GM19351 (cell line): ENCODE results near the gene RPP25L.

ENCODE experiments used
- ATAC-seq: cut with Tn5 transposase; IDR thresholded peaks from one replicate; pipeline ENCODE4 v1.9.1; 2021; ENCODE audit warnings: mild to moderate bottlenecking, moderate library complexity; ENCODE audit not compliant: unreplicated experiment

Gene RPP25L

DNA sequence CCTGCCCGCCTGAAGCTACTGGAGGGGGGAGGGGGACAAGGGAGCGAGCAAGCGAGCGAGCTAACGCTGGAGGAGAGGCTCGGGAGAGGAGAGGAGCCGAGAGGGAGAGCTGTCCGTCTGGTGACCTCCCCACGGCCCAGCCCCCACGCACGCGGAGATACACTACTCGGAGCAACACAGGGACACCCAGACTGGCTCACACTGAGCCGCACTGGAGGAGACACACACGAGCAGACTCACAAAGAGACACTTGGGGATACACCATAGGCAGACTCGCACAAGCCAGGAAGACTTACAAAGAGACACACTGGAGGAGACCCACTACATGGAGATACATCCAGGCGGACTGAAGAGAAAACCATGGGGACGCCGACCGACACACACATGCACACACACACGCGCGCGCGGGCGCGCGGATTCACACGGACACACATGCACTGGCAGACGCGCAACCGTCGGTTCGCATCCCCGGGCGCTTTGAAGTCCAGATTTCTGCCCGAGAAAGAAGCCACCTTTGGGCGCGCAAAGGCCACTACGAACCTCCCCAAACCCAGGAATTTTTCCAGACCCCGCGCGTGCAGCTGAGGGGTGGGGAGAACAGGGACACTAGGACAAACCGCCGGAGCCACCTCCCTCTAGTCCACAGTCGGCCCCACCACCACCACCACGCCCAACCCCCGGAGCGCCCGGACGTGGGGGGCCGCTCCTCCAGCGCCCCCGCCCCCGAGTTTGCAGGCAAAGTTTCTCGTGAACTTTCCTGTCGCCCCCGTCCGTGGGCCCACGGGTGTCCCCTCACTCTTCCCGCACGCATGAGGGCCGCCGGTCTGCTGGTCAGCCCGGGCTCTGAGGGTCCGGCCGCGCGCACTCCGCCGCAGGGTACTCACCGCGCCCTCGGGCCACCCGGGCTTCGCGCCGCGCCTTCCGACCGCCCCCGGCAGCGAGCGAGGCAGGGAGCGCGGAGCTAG, 22.9 kb downstream of the RPP25L start:
- ATAC-seq = no peak

DNA sequence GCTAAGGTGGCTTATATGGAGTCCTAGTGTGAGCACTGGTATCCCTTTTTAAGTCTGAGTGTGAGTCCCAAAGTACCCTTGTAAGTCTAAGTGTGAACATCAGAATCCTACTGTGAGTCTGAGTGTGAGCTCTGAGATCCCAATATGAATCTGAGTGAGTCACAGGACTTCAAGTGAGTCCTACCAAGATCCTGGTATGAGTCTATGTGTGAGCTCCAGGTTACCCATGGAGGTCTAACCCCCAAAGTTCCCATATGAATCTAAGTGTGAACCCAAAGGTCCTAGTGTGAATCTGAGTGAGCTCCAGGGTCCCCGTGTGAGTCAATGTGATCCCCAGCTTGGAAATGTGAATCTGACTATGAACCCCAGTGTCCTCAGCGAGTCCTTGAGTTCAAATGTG, 24.6 kb downstream of the RPP25L start:
- ATAC-seq = no peak

DNA sequence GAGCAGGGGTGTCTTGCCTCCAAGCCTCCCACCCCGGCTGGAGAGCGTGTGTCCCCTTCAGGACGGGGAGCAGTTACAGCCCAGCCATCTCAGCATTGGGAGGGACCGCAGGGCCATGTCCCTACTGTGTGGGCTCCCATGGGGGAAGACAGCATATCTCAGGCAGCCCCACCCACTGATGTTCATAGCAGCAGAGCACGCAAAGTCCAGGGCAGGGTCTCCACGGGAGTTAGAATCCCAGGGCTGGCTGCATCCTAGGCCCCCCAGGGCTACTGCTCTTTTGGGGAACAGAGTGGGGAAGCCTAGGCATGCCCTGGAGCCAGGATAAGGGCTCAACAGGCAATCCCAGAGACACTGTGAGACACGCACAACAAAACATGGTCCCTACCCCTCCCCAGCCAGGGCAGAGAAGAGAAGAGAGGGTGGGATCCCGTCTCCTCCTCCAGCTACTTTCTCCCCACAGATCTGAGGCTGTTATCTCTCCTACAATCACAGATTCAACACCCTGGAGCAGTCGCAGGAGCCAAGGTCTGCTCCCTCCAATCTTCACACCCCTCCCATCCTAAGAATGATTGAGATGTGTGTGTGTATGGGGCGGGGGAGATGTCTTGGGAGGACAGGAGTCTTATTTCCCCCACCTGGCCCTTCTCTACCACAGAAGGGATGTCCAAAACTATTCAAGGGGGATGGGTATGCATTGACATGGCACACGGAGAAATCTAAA, 25.8 kb downstream of the RPP25L start:
- no peak for ATAC-seq

DNA sequence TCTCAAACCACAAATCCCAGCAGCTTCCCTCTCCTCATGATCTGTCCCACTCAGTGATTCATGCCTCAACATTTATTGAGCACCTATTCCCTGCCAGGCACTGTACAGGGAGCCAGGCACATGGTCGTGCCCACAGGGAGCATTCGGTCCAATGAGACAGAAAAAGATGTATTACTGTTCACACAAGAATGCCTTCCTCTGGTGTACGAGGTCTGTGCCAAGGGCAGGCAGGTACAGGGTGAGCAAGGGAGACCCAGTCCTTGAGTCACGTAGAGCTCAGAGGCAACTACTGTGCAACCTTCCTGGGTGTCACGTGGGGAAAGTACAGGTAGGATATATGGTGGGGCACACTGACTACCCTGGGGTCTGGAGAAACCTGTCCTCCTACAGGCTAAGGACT, 26.9 kb downstream of the RPP25L start:
- ATAC-seq = no peak

DNA sequence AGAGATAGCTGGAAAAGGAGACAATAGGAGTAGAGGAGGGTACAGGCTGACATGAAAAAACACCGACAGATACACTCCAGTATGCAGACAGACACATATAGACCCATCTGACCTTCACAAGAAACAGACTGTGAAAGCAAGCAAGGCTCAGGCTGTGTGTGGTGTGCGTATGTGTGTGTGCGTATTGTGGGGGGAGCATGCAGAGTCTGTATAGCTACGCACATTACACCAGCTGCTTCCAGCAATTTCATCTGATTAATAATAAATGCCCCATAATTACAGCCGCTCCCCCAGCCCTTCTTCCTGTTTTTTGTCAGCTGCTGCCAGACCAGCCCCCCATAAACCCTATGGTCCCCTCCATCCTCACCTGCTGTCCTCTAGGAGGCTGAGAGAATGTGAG, 29.1 kb downstream of the RPP25L start:
- no peak for ATAC-seq

DNA sequence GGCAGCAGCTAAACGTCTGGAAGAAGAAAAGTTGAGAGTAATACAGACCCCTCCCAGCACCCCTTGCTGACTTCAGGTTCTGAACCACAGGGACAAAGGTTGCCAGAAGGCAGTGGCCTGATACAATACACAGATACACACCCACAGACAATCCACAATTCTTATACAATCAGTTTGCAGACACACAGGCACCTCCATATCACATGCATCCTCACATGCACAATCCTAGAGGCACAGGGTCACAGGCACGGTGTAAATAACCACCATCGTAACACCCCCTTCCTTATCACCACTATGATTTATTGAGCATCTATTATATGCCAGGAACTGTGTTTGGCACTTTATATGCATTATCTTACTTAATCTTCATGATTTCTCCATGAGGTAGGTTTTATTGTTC, 30.6 kb downstream of the RPP25L start:
- no peak for ATAC-seq

DNA sequence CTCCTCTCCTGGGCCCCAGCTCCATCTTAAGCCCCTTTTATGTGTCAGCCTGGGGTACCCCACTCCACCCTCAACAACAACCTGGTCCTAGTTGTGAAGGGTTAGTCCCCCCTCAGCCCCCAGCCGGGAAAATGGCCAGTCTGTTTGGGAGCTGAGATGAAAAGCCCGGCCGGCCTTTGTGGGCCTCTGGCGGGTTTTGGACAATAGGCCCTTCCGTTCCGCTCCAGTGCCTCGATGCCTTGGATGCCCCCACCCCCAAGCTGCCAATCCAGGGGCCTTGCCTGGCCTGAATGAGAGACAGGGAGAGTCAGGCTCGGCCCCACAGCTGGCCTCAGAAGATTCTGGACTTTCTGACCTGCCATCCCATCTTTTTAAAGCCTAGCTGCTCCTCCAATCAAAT, 31.5 kb downstream of the RPP25L start:
- ATAC-seq = no peak

DNA sequence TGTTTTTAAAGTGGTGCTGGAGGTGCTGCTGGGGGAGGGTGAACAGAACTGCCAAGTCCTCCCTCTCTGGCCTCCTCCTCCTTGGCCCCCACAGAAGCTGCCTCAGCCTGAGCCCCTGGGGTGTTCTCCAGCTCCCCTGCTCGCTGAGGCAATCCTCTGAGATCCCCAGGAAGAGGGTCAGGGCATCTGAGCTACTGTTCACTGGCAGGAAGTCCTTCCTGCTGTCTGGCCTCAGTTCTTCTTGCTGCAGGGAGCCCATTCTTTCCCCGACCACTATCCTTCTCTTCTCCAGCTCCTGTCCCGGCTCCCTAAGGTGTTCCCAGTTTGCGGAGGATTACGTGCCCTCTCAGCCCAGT, 32.1 kb downstream of the RPP25L start:
- no peak for ATAC-seq

DNA sequence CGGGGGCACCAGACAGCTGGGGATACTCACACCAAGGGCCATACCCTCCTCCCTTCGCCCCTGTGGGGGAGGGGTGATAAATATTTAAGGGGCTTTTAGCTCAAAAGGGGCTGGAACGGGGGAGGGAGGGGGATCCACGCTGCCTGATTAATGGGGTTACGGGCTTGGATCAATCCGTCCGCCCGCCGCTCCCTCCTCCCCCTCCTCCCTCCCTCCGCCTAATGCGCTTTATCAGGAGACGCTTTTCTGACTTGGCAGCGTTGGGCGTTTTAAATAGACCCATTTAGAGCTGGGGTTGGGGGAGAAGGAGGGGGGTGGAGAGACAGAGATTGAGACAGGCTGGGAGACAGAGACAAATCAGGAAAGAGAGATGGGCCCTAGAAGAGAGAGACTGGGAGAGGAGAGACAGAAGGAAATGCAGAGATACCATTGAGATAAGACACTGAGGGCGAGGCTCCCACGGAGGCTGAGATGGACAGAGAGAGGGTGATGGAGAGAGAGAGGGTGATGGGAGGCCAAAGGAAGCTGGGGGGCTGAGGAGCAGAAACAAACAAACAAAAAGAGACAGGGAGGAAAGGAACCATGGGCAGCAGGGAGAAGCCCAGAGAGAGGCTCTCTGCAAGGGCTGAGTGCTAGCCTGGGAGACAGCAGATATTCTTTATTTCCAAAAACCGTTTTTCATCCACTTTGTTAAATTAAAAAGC, 32.6 kb downstream of the RPP25L start:
- ATAC-seq = no peak

DNA sequence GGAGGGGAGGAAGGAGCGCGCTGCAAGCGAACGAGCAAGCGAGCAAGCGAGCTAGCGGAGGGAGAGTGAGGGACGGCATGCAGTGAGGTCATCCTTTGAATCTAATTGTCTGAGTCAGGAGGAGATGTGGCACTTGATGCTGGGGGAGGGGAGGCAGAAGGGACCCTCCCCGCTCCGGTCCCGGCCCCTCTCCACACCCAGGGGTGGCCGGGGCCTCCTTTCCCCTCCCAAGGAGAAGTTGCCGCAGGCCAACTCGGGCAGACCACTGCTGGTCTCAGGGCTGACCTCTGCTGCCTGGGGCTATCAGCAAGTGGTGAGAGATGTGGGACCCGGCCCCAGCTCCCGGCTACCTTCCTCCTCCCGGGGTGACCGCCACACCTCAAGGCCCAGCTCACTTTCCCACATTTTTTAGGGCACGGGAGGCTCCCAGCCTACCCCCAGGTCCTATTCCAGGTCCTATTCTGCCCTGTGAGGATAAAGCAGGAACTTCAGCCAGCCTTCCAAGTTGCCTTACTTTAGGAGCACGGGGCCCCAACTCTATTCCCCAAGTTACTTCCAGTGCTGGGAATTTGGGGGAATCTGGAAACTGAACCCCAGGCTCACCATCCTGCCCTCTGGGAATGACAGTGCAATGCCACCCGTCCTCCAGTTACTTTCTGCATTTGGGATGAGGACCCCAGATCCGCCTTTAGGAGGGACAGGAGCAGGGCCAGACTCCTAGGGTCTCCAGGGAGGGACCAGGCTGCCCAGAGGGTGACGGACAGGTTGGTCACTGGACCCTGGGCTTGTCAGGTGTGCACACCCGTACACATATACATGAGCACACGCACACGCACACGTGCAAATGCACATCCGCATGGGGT, 33.4 kb downstream of the RPP25L start:
- ATAC-seq = no peak

DNA sequence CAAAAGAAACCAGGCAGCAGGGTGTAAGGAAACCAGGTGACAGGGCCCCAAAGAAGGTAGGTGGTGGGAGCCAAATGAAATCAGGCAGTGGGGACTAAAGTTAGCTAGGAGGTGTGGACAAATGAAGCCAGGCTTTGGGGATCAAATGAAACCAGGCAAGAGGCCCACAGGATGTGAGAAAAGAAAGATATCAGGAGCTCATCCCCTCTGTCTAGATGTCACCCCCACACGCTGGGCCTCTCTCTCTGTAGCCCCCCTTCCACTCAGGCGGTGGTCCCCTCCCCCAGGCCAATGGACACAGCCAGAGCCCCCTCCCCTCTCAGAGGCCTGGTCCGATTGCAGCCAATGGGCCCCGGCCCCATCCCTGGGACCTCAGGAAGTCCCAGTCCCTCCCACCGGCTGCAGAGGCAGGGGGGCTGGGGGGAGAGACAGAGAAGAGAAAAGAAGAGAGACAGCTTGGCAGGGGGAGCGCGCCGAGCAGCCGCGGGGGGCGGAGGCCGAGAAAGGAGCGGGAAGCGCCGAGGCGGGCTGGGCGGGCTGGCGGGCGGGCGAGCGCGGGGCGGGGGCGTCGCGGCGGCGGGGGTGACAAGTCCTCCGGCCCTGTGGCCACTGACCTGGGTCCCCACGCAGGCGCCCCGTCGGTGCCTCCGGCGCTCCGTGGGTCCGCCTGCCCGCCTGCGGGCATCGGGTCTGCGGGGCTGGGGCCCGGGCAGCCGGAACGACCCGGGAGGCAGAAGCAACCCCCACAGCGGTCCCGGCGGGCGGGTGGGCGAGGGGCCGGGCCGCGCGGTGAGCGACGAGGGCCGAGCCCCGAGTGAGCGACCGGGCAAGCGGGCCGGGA, 34.3 kb downstream of the RPP25L start:
- no peak for ATAC-seq

DNA sequence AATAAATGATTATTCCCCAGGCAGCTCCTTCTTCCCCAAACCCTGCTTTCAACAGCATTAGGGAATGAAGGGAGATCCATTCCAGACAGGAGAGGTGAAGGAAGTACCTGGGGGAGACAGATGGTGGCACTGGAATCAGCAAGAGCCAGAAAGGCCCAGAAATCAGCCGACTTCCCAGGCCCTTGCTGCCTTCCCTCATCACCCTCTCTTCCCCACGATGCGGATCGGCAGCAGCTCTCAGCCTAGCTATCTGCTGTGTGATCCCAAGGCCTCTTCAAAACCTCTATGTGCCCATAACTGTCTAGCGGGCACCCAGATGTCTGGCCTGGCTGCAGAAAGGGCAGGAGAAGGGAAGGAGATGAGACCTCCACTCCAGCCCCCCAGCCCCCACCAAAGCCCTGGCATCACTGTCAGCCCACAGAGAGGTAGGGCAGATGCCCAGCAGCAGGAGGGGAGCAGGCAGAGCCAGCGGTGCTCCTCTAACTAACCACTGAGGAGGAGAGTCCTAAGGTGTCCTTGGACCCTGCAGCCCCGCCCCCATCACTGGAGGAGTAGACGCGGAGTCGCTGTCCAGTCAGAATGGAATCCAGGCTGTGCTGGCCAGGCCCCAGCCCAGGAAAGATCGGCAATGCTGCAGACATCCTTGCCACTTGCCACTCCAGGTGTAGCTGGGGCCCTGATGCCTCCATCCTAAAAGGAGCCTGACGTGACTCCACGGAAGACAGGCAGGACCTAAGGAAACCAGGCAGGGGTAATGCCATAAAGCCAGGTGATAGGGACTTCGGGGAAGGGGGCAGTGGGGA, 35.1 kb downstream of the RPP25L start:
- ATAC-seq = no peak

DNA sequence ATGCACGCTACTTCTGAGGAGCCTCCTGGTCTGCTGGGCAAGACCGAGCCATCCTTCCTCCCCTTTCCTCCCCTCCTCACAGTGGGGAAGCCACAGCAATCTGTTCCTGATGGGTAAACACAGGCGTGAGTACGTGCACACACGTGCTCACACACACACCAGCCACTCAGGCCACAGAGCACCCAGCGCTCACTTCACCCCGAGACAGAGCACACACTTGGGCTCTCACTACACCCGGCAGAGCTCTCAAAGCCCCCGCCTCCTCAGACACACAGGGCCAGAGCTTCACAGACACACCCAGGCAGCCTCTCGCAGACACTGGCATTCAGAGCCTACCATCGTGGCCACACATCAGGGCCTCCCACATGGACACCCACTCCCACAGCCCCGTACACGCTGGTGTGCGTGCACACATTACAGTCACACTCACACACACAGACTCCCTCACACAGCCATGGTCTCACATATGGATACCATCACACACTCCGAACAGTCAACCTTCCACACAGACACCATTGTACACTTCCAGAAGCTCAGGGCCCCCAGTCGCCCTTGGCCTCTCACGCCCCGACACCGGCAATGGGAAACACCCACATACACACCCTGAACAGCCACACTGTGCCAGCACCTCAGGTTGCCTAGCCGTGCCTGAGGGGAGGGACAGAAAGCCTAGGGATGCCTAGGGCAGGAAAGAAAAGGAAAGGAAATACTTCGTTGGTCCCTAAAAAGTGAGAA, 35.9 kb downstream of the RPP25L start:
- ATAC-seq = no peak

DNA sequence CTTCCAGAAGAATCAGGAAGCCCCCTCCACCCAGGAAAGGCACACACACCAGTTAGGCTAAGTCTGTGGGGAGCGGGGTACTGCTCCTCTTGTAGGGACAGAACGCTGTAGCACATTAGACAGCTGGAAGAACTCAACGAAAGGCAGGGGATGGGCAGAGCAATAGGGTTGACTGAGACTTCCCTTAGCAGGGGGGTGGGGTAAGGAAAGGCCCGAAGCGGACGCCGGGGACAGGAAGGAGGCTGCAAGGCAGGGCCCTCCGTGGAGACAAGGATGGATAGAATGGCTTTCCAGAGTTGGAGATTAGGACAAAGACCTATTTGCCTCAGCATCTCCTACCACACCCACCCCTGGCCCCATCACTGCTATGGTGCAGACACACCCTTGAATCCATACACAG, 36.7 kb downstream of the RPP25L start:
- no peak for ATAC-seq

DNA sequence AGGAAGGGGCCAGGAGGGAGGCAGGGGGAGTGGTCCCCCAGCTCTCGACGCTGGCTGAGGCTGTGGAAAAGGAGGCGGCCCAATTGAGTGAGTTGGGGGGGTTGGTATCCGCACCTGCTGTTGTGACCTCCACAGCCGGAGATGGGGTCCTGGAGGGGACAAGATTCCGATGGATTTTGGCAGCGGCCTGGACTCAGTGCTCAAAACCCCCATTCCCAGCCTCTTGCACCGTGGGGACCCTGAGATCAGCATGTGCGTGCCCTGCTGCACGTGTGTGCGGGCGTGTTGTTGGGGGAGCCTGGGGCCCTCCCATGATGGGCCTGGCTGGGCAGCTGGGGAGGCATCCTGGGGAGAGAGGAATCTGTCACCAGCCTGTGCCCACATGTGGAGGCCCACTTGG, 37.3 kb downstream of the RPP25L start:
- ATAC-seq = no peak

DNA sequence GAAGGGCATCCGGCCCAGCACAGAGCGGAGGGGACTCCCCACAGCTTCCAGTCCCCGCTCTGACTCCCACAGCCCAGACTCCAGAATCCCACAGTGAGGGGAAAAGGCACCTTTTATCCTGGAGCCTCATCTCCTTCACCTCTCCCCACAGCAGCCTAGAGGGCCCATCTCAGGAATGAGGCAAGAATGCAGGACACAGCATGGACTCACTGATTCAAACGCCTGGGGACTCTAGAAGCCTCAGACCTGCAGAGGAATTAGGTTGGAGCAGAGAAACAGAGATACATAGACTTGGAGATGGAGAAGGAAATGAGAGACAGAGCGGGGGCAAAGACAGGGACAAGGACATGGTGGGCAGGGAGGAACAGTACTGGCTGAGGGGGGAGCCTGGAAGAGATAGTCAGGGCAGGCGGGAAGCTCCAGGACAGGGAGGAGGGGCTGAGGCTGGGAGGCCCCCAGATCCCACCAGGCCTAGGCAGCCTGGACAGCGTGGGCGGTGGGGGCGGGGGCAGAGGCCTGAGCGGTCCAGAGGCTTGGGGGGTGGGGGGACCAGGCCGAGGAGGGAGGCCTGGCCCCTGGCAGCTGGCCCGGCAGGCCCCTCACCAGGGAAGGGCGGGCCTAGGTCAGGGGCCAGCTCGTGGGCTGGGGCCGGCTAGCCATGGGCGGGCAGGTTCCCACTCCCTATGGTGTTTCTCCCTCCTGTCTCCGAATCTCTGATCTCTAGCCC, 38.1 kb downstream of the RPP25L start:
- no peak for ATAC-seq

DNA sequence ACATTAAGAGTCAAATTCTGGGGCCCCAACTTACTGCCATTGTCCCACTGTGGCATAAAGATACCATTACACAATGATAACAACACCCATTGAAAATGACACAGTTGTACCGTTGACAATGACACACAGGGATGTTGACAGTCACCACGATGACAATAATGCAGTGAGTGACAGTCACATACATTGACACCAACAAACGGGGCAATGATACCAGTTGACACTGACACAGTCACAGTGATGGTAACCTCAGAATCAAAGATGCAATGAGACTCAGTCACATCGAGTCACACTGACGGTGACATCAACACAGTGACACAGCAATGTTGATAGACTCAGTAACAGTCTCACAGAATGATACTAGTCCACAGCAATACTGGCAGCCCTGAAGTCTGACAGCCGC, 39.3 kb downstream of the RPP25L start:
- ATAC-seq = no peak

DNA sequence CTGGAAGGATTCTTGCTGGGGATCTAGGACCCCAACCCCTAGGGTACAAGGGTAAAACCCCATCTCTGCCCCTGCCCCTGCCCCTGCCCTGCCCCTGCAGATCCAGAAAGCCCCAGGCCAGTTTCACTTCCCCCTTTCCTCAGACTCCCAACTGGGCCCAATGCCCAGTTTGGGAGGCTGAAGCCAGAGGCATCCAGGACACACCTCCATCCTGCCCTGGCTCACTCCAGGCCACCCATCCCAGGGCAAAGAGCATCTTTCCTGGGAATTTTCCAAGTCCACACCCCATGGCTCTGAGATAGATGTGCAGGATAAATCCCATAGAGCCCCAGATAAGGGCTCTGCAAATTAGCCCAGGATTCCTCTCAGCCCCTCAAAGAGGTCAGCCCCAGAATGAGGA, 39.8 kb downstream of the RPP25L start:
- no peak for ATAC-seq
